ENCODE results near the gene MRM2.
"Not testable (repeated sequence)": the region's sequence is repeated elsewhere in the genome, so short reads cannot be mapped to it uniquely, and the experiment has no call there.

MRM2 gene

GRCh38 chr7:2273866-2274265 is 31.9 kb upstream of the MRM2 start:
- no peak for DNase-seq
- TF ChIP-seq POLR2A (IDR thresholded peaks at IDR 0.05; ENCODE audit: low read length) (no peak), GATA1 (IDR thresholded peaks at IDR 0.05; ENCODE audit: low read depth, low read length) (no peak)

- TF ChIP-seq POLR2A (IDR thresholded peaks at IDR 0.05; ENCODE audit: low read length) (no peak), GATA1 (IDR thresholded peaks at IDR 0.05; ENCODE audit: low read depth, low read length) (no peak)
- no peak for DNase-seq
Observed at GRCh38 chr7:2272031-2272430, 30.0 kb upstream of the MRM2 start.

GRCh38 chr7:2271273-2272026 is 29.4 kb upstream of the MRM2 start:
- no peak for TF ChIP-seq POLR2A (IDR thresholded peaks at IDR 0.05; ENCODE audit: low read length)
- TF ChIP-seq GATA1 (IDR thresholded peaks at IDR 0.05; ENCODE audit: low read depth, low read length) = no peak
- no peak for DNase-seq

GRCh38 chr7:2270495-2270894 is 28.5 kb upstream of the MRM2 start:
- DNase-seq = no peak
- no peak for TF ChIP-seq POLR2A (IDR thresholded peaks at IDR 0.05; ENCODE audit: low read length)
- no peak for TF ChIP-seq GATA1 (IDR thresholded peaks at IDR 0.05; ENCODE audit: low read depth, low read length)

GRCh38 chr7:2269991-2270460 is 28.0 kb upstream of the MRM2 start:
- TF ChIP-seq GATA1 (IDR thresholded peaks at IDR 0.05; ENCODE audit: low read depth, low read length) (no peak), POLR2A (IDR thresholded peaks at IDR 0.05; ENCODE audit: low read length) (no peak)
- no peak for DNase-seq

GRCh38 chr7:2269089-2269990 is 27.3 kb upstream of the MRM2 start:
- DNase-seq = not testable (repeated sequence)

- no peak for DNase-seq
- TF ChIP-seq POLR2A (IDR thresholded peaks at IDR 0.05; ENCODE audit: low read length) = no peak
Observed at GRCh38 chr7:2266911-2267310, 24.9 kb upstream of the MRM2 start.

GRCh38 chr7:2264158-2264557 is 22.2 kb upstream of the MRM2 start:
- DNase-seq = no peak

GRCh38 chr7:2263176-2263575 is 21.2 kb upstream of the MRM2 start:
- TF ChIP-seq POLR2A (IDR thresholded peaks at IDR 0.05; ENCODE audit: low read length) = no peak
- TF ChIP-seq GATA1 (IDR thresholded peaks at IDR 0.05; ENCODE audit: low read depth, low read length) = no peak

More at GRCh38 chr7:2264158-2264557, 22.2 kb upstream of the MRM2 start:
- no peak for TF ChIP-seq POLR2A (IDR thresholded peaks at IDR 0.05; ENCODE audit: low read length)
- no peak for TF ChIP-seq GATA1 (IDR thresholded peaks at IDR 0.05; ENCODE audit: low read depth, low read length)

GRCh38 chr7:2261611-2262010 is 19.6 kb upstream of the MRM2 start:
- DNase-seq = no peak
- TF ChIP-seq POLR2A (IDR thresholded peaks at IDR 0.05; ENCODE audit: low read length) = no peak
- TF ChIP-seq GATA1 (IDR thresholded peaks at IDR 0.05; ENCODE audit: low read depth, low read length) = no peak

More at GRCh38 chr7:2263176-2263575, 21.2 kb upstream of the MRM2 start:
- DNase-seq = no peak

- no peak for DNase-seq
- TF ChIP-seq GATA1 (IDR thresholded peaks at IDR 0.05; ENCODE audit: low read depth, low read length) = no peak
- TF ChIP-seq POLR2A (IDR thresholded peaks at IDR 0.05; ENCODE audit: low read length) = no peak
Observed at GRCh38 chr7:2260820-2261219, 18.8 kb upstream of the MRM2 start.

- DNase-seq = no peak
- TF ChIP-seq GATA1 (IDR thresholded peaks at IDR 0.05; ENCODE audit: low read depth, low read length) (no peak), POLR2A (IDR thresholded peaks at IDR 0.05; ENCODE audit: low read length) (no peak)
Observed at GRCh38 chr7:2259480-2259879, 17.5 kb upstream of the MRM2 start.

GRCh38 chr7:2258661-2259365 is 16.8 kb upstream of the MRM2 start:
- DNase-seq = no peak
- no peak for TF ChIP-seq POLR2A (IDR thresholded peaks at IDR 0.05; ENCODE audit: low read length)
- no peak for TF ChIP-seq GATA1 (IDR thresholded peaks at IDR 0.05; ENCODE audit: low read depth, low read length)

GRCh38 chr7:2257651-2258050 is 15.6 kb upstream of the MRM2 start:
- TF ChIP-seq GATA1 (IDR thresholded peaks at IDR 0.05; ENCODE audit: low read depth, low read length) (no peak), POLR2A (IDR thresholded peaks at IDR 0.05; ENCODE audit: low read length) (no peak)
- no peak for DNase-seq
